Neuron (in vitro differentiated cells): Measurements from ENCODE around the gene CEPT1.
A peak's percentile ranks its signal among the peaks of the same experiment; 100 is the strongest.
"Not testable (repeated sequence)": the region's sequence is repeated elsewhere in the genome, so short reads cannot be mapped to it uniquely, and the experiment has no call there.

Experiments
- H2AFZ ChIP-seq: one replicate; pipeline ENCODE4 v1.6.1; 2013; ENCODE audit warnings: low read depth, mild to moderate bottlenecking, inconsistent platforms, low read length, moderate library complexity
- H3K27me3 ChIP-seq: one replicate; pipeline ENCODE4 v1.6.1; 2013; ENCODE audit warnings: low read length; ENCODE audit not compliant: insufficient read depth
- H3K36me3 ChIP-seq: one replicate; pipeline ENCODE4 v1.6.1; 2013; ENCODE audit warnings: low read length; ENCODE audit not compliant: insufficient read depth
- H3K4me1 ChIP-seq: one replicate; pipeline ENCODE4 v1.6.1; 2013; ENCODE audit warnings: low read length; ENCODE audit not compliant: insufficient read depth
- H3K4me3 ChIP-seq: 2 replicates; pipeline ENCODE4 v1.5.1; 2013; ENCODE audit warnings: mild to moderate bottlenecking, low read length, moderate library complexity
- H3K9me3 ChIP-seq: one replicate; pipeline ENCODE4 v1.6.1; 2013; ENCODE audit warnings: low read length

The CEPT1 gene

GRCh38 chr1:111139956-111140679, at the start of gene CEPT1, which contains the start of gene DRAM2:
CEPT1 (plus strand) TSS chr1:111140223; CDS start chr1:111147715, 7,492 bp downstream.
DRAM2 (minus strand) TSS chr1:111140093; CDS start chr1:111131554, 8,539 bp downstream.
- Histone ChIP-seq H3K4me3 (peak within 1 kb of the TSS; percentile 97), H3K4me1 (peaks cover 30% of the 10 kb centered on the region), H3K9me3 (no peaks in the 10 kb centered on the region), H3K27me3 (no peaks in the 10 kb centered on the region), H2AFZ (peak within 1 kb of the TSS; percentile 98), H3K36me3 (peaks cover 13% of the 10 kb centered on the region)

DNA sequence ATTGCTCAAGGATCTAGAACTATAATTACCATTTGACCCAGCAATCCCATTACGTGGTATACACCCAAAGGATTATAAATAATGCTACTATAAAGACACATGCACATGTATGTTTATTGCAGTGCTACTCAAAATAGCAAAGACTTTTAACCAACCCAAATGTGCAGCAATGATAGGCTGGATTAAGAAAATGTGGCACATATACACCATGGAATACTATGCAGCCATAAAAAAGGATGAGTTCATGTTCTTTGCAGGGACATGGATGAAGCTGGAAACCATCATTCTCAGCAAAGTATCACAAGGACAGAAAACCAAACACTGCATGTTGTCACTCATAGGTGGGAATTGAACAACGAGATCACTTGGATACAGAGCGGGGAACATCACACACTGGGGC, 44.6 kb upstream of the CEPT1 start:
- H2AFZ ChIP-seq, H3K36me3 ChIP-seq, H3K9me3 ChIP-seq, H3K4me1 ChIP-seq, H3K4me3 ChIP-seq, H3K27me3 ChIP-seq: not testable (repeated sequence)

DNA sequence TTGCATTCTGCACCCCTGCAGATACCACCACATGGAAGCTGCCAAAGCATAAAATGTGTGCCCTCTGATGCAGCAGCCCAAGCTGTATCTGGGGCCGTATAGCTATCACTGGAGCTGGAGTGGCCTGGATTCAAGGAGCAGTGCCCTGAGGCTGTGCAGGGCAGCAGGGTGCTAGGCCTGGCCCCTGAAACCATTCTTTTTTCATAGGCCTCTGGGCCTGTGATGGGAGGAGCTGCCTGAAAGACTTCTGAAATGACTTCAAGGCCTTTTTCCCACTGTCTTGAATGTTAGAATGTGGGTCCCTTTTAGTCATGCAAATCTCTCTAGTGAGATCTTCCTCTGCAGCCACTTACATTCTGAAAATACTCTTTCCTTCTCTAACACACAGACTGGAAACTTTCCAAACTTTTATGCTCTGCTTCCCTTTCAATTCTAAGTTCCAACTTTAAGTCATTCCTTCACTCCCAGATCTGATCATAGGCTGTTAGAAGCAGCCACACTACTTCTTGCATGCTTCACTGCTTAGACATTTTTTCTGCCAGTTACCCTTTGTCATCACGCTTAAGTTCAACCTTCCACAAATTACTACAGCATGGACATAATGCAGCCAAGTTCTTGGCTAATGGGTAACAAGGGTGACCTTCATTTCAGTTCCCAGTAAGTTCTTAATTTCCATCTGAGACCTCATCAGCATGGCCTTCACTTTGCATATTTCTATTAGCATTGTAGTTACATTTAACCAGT, 42.5 kb upstream of the CEPT1 start:
- Histone ChIP-seq H3K9me3 (no peaks in the 10 kb centered on the region), H2AFZ (no peak overlapping the region), H3K36me3 (no peaks in the 10 kb centered on the region), H3K4me1 (no peaks in the 10 kb centered on the region), H3K4me3 (no peak overlapping the region), H3K27me3 (no peaks in the 10 kb centered on the region)

DNA sequence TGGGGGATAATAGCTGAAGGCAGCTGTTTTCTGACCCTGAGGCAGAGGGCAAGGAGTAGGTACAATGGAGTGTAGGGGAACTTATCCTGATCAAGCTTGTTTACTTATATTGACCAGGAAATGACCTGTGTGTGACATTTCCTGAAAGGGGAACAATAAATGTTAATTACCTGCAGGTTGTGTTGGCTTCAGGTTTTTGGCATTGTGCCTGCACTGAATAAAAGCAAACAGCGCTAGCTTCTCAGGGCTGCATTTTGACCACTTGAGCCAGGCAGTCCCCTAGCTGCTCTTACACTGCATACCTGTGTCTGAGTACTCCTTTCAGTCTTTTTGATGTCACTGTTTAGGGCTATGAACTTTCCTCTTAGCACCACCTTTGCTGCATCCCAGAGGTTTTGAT, 40.7 kb upstream of the CEPT1 start:
- H3K27me3 ChIP-seq, result no peaks in the 10 kb centered on the region
- no peak overlapping the region for H2AFZ ChIP-seq
- H3K4me1 ChIP-seq, result no peaks in the 10 kb centered on the region
- H3K9me3 ChIP-seq, result peaks cover 3% of the 10 kb centered on the region
- H3K36me3 ChIP-seq, result no peaks in the 10 kb centered on the region
- no peak overlapping the region for H3K4me3 ChIP-seq

- no peak overlapping the region for H3K4me3 ChIP-seq
- H3K9me3 ChIP-seq, result peaks cover 3% of the 10 kb centered on the region
- H3K4me1 ChIP-seq, result no peaks in the 10 kb centered on the region
- no peaks in the 10 kb centered on the region for H3K27me3 ChIP-seq
- H3K36me3 ChIP-seq, result no peaks in the 10 kb centered on the region
- no peak overlapping the region for H2AFZ ChIP-seq
Measured at GRCh38 chr1:111101854-111102642, 38.0 kb upstream of the CEPT1 start.

DNA sequence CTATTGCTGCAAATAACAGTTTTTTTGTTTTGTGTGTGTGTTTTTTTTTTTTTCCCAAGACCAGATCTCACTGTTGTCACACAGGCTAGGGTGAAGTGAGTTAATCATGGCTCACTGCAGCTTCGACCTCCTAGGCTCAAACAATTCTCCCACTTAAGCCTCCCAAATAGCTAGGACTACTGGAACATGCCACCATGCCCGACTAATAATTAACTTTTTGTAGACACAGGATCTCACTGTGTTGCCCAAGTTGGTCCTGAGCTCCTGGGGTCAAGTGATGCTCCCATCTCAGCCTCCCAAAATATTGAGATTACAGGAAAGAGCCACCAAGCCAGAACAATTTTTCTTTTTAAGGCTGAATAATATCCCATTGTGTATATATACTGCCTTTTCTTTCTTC, 35.0 kb upstream of the CEPT1 start:
- no peaks in the 10 kb centered on the region for H3K27me3 ChIP-seq
- no peaks in the 10 kb centered on the region for H3K4me1 ChIP-seq
- H3K4me3 ChIP-seq, result no peak overlapping the region
- H3K9me3 ChIP-seq, result peaks cover 3% of the 10 kb centered on the region
- H3K36me3 ChIP-seq, result no peaks in the 10 kb centered on the region
- no peak overlapping the region for H2AFZ ChIP-seq

DNA sequence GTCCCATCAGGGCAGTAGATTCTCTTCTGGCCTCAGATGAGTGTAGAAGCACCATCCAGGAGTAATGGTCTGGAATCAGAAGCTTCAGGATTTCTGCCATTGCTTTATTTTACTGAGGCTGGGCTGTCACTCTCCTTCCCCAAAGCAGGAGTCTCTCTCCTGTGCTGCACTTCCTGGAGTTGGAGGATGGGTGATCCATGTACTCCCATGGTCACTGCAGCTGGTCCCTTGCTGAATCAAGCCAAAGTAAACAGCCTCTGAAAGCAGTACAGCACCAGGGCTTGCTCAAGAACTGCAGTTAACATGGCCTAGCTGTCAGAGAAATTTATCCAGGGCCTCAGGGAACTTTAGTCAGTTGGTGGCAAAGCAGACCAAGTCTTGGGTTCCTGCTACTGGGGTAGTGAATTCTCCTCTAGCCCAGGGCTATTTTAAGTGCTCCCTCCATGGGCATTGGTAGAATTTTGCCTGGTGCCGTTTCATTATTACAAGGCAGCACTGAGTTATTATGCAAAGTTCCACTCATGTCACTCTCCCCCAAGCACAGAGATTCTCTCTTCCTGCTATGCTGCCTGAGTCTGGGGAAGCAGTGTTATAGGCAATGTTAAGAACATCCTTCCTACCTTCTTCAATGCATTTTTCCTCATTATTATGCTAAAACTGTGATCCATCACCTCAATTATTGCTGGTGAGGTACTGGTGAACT, 29.7 kb upstream of the CEPT1 start:
- Histone ChIP-seq H3K4me3 (no peak overlapping the region), H3K36me3 (no peaks in the 10 kb centered on the region), H3K4me1 (no peaks in the 10 kb centered on the region), H3K9me3 (peaks cover 3% of the 10 kb centered on the region), H3K27me3 (no peaks in the 10 kb centered on the region), H2AFZ (no peak overlapping the region)

DNA sequence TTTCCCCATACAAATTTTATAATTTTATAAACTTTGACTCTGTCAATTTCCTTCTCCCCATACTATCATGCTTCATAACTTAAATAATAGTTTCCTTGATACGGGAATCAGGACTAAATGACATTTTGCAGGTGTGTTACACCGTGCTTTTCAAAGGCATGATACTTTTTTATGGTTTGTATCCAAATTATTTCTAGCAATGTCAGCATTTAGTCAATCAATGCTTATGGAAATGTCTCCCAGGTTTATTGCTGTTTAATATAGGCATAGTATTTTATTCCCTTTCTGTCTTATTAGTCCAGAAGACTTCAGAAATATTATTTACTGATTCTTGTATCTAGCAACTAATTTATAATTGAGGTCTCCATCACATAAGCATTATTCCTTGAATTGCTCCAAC, 23.5 kb upstream of the CEPT1 start:
- Histone ChIP-seq H3K36me3 (peaks cover 35% of the 10 kb centered on the region), H2AFZ (no peak overlapping the region), H3K4me1 (no peaks in the 10 kb centered on the region), H3K9me3 (no peaks in the 10 kb centered on the region), H3K27me3 (no peaks in the 10 kb centered on the region), H3K4me3 (no peak overlapping the region)

DNA sequence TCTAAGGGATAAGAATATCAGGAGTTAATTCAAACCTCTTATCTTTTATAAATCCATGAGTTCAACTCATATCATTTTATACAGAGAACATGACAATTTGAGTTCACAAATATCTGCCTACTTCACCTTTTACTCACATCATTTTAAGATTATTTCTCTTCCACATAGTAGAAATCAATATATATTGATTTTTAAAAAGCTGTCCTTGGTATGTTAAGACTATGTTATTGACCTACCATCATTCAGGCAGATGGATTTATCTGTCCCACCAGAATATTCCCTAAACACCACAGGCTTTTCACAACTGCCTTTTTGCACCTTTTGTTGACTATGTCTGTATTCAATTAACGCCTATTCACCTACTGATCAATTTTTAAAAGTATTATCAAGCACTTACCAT, 13.7 kb upstream of the CEPT1 start:
- H3K36me3 ChIP-seq, result peaks cover 31% of the 10 kb centered on the region
- H2AFZ ChIP-seq, result no peak overlapping the region
- no peaks in the 10 kb centered on the region for H3K4me1 ChIP-seq
- H3K9me3 ChIP-seq, result no peaks in the 10 kb centered on the region
- H3K4me3 ChIP-seq, result no peak overlapping the region
- no peaks in the 10 kb centered on the region for H3K27me3 ChIP-seq

GRCh38 chr1:111127923-111128643, 11.9 kb upstream of the CEPT1 start:
- Histone ChIP-seq H3K27me3 (no peaks in the 10 kb centered on the region), H3K4me1 (no peaks in the 10 kb centered on the region), H3K9me3 (no peaks in the 10 kb centered on the region), H3K36me3 (peaks cover 31% of the 10 kb centered on the region), H2AFZ (no peak overlapping the region), H3K4me3 (no peak overlapping the region)

GRCh38 chr1:111129376-111129775, 10.6 kb upstream of the CEPT1 start:
- Histone ChIP-seq H3K4me1 (no peaks in the 10 kb centered on the region), H2AFZ (no peak overlapping the region), H3K36me3 (peaks cover 26% of the 10 kb centered on the region), H3K4me3 (no peak overlapping the region), H3K9me3 (no peaks in the 10 kb centered on the region), H3K27me3 (no peaks in the 10 kb centered on the region)

DNA sequence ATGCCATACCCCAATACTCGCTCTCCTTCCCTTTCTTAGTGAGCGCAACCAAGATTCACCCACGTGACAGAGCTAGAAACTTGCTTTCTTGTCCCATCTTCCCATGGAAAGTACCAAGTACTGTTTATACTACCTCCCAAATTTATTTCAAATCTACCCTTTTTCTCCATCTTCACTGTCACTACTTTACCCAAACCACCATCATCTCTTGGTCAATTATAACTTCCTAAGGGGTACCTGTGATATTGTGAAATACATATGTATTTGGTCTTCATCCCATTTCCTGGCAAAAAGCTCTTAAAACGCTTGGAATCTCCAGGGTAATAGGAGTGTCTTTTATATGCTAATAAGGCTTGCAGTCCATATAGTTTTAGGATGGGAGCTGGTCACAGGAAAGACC, 8.3 kb upstream of the CEPT1 start:
- H3K9me3 ChIP-seq, result no peaks in the 10 kb centered on the region
- H3K4me1 ChIP-seq, result no peaks in the 10 kb centered on the region
- no peak overlapping the region for H3K4me3 ChIP-seq
- H3K27me3 ChIP-seq, result no peaks in the 10 kb centered on the region
- no peak overlapping the region for H2AFZ ChIP-seq
- peaks cover 19% of the 10 kb centered on the region for H3K36me3 ChIP-seq
